Caco-2 (cell line): Measurements from ENCODE around the gene NAA15. TPM values are rescaled to one million over a fixed set of nuclear protein-coding genes. Genes with fewer than 3 reads are reported as not detected.

Source experiments
- BruUV-seq: library from RNA; stranded (reverse); fragments of 400-500 nt; replicated peaks from 2 replicates; lab custom pipeline; 2021; lab: Mats Ljungman, UMichigan
- CTCF ChIA-PET: fragments of 300-600 bp; sonication (Branson Sonifier 250); formaldehyde crosslinking; loops from one replicate; lab custom pipeline; 2022; ENCODE audit warnings: antibody characterized with exemption; lab: Charles Lee
- POLR2A ChIA-PET: fragments of 300-600 bp; sonication (Branson Sonifier 250); formaldehyde crosslinking; loops from one replicate; lab custom pipeline; 2022; ENCODE audit warnings: antibody characterized with exemption; lab: Charles Lee
- DNase-seq, 2 experiments: peaks; one replicate each; pipeline versions ENCODE4 v3.0.0 to v3.0.0-alpha.2; 2020 to 2022
- H3K27me3 ChIP-seq: replicated peaks from 2 replicates; pipeline ENCODE4 v1.6.0; 2011; ENCODE audit warnings: low read length; ENCODE audit not compliant: control insufficient read depth, insufficient read depth
- H3K36me3 ChIP-seq: 2 replicates; pipeline ENCODE4 v1.5.1; 2011; ENCODE audit warnings: low read length; ENCODE audit not compliant: control insufficient read depth, insufficient read depth
- H3K4me1 ChIP-seq: fragments of 250-450 bp; sonication (Bioruptor Pico); 2 replicates; pipeline ENCODE4 v1.5.1; 2020; ENCODE audit warnings: mild to moderate bottlenecking
- H3K4me3 ChIP-seq: 2 replicates; pipeline ENCODE4 v1.5.1; 2011; ENCODE audit warnings: low read depth, mild to moderate bottlenecking, control low read depth, low read length
- H3K9me3 ChIP-seq: fragments of 250-450 bp; sonication (Bioruptor Pico); 2 replicates; pipeline ENCODE4 v1.5.1; 2020; ENCODE audit warnings: mild to moderate bottlenecking, moderate library complexity
- H3K27ac Mint-ChIP-seq: one replicate; pipeline ENCODE4 v1.8.0; 2022; ENCODE audit warnings: mixed read lengths; ENCODE audit not compliant: unreplicated experiment
- H3K27me3 Mint-ChIP-seq: one replicate; pipeline ENCODE4 v1.8.0; 2022; ENCODE audit warnings: mixed read lengths; ENCODE audit not compliant: insufficient read depth, unreplicated experiment
- H3K36me3 Mint-ChIP-seq: one replicate; pipeline ENCODE4 v1.8.0; 2022; ENCODE audit warnings: mild to moderate bottlenecking, mixed read lengths; ENCODE audit not compliant: insufficient read depth, unreplicated experiment
- H3K4me1 Mint-ChIP-seq: one replicate; pipeline ENCODE4 v1.8.0; 2022; ENCODE audit warnings: low read depth, mixed read lengths; ENCODE audit not compliant: unreplicated experiment
- H3K4me3 Mint-ChIP-seq: one replicate; pipeline ENCODE4 v1.8.0; 2022; ENCODE audit warnings: mild to moderate bottlenecking, moderate library complexity, mixed read lengths; ENCODE audit not compliant: unreplicated experiment
- H3K9me3 Mint-ChIP-seq: one replicate; pipeline ENCODE4 v1.8.0; 2022; ENCODE audit warnings: mixed read lengths; ENCODE audit not compliant: unreplicated experiment
- intact Hi-C: fragments of 100-400 bp; cut with micrococcal nuclease; formaldehyde crosslinking; loops from one replicate; pipeline ENCODE4 v1.10.0; 2022; ENCODE audit not compliant: unreplicated experiment
- total RNA-seq: library from RNA; stranded (reverse); gene quantifications from 2 replicates; pipeline ENCODE4 v1.2.3, GENCODE V29; 2022
- TF ChIP-seq, protein P1 (sequence below), 2 experiments: fragments of 200-600 bp in 1 of 2; IDR thresholded peaks; 1 replicate in 1 of 2; 2 replicates in 1 of 2; pipeline versions ENCODE4 v1.5.1 to v1.8.0; 2011 to 2022; ENCODE audit warnings: antibody characterized with exemption in 1 of 2, control low read depth in 1 of 2, inconsistent platforms in 1 of 2, low read depth in 1 of 2, low read length in 1 of 2, mild to moderate bottlenecking in 1 of 2, moderate library complexity in 1 of 2; ENCODE audit not compliant: insufficient read depth in 1 of 2, severe bottlenecking in 1 of 2, unreplicated experiment in 1 of 2

NAA15 gene
- total RNA-seq, 1 experiment from 2014 or later, result 63.1 TPM

DNA sequence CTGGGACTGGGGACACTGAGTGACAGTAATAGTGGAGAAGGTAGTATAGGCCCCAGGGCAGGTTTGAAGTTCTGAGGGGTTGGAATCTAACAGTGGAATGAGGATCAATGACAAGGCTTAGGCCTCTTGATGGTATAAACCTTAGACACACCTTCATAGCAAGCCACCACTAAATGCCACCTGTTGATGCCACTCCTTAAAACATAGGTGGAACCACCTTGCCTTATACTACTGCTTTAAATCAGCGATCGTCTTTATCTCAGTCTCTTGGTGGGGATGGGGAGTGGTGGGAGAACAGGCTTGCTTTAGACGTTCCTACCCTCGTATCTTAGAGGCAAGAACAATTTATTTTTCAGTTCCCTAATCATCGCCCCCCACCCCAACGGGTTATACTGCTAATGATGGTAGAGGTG lies 153.8 kb downstream of the NAA15 start:
- peak overlapping the region; percentile 98 for H3K27ac Mint-ChIP-seq
- peaks cover 30% of the 10 kb centered on the region for H3K36me3 Mint-ChIP-seq
- BruUV-seq, result no TSS peak
- intact Hi-C loops, result no loop called here
- peak overlapping the region; percentile 93 for H3K4me3 Mint-ChIP-seq
- H3K4me1 Mint-ChIP-seq, result peaks cover 56% of the 10 kb centered on the region
- H3K36me3 ChIP-seq, result no peaks in the 10 kb centered on the region
- ChIA-PET CTCF (no interaction called here), POLR2A (interaction anchor here (0.6 kb wide), 1 partner anchor 441 kb away, joined by 3 read pairs; no protein-coding TSS in a partner anchor)
- H3K9me3 ChIP-seq, result no peaks in the 10 kb centered on the region
- H3K4me3 ChIP-seq, result peak overlapping the region; percentile 92
- H3K27me3 Mint-ChIP-seq, result no peaks in the 10 kb centered on the region
- TF ChIP-seq, protein P1, sequence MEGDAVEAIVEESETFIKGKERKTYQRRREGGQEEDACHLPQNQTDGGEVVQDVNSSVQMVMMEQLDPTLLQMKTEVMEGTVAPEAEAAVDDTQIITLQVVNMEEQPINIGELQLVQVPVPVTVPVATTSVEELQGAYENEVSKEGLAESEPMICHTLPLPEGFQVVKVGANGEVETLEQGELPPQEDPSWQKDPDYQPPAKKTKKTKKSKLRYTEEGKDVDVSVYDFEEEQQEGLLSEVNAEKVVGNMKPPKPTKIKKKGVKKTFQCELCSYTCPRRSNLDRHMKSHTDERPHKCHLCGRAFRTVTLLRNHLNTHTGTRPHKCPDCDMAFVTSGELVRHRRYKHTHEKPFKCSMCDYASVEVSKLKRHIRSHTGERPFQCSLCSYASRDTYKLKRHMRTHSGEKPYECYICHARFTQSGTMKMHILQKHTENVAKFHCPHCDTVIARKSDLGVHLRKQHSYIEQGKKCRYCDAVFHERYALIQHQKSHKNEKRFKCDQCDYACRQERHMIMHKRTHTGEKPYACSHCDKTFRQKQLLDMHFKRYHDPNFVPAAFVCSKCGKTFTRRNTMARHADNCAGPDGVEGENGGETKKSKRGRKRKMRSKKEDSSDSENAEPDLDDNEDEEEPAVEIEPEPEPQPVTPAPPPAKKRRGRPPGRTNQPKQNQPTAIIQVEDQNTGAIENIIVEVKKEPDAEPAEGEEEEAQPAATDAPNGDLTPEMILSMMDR (IDR thresholded peaks at IDR 0.05; ENCODE audit: insufficient read depth in 1 of 2, low read depth in 1 of 2, low read length in 1 of 2, severe bottlenecking in 1 of 2, unreplicated experiment in 1 of 2), result no peak
- peaks cover 51% of the 10 kb centered on the region for H3K4me1 ChIP-seq
- DNase-seq, result no peak
- H3K27me3 ChIP-seq, result no peaks in the 10 kb centered on the region
- peaks cover 2% of the 10 kb centered on the region for H3K9me3 Mint-ChIP-seq

- CTCF ChIA-PET, result interaction anchor here (1.0 to 1.5 kb wide), 2 partner anchors 52 to 200 kb away, joined by 3 read pairs; no protein-coding TSS in a partner anchor
- intact Hi-C loops, result no loop called here
- peak overlapping the region; percentile 69 for H3K27ac Mint-ChIP-seq
- DNase-seq, result no peak
- no peaks in the 10 kb centered on the region for H3K27me3 ChIP-seq
- peak overlapping the region; percentile 49 for H3K4me3 Mint-ChIP-seq
- no peaks in the 10 kb centered on the region for H3K9me3 ChIP-seq
- H3K4me3 ChIP-seq, result no peak overlapping the region
- peaks cover 57% of the 10 kb centered on the region for H3K4me1 Mint-ChIP-seq
- H3K27me3 Mint-ChIP-seq, result no peaks in the 10 kb centered on the region
- POLR2A ChIA-PET, result no interaction called here
- TF ChIP-seq, protein P1 (IDR thresholded peaks at IDR 0.05; ENCODE audit: insufficient read depth in 1 of 2, low read depth in 1 of 2, low read length in 1 of 2, severe bottlenecking in 1 of 2, unreplicated experiment in 1 of 2), result no peak
- peaks cover 53% of the 10 kb centered on the region for H3K4me1 ChIP-seq
- H3K36me3 ChIP-seq, result no peaks in the 10 kb centered on the region
- no TSS peak for BruUV-seq
- peaks cover 31% of the 10 kb centered on the region for H3K36me3 Mint-ChIP-seq
- no peaks in the 10 kb centered on the region for H3K9me3 Mint-ChIP-seq
Measured at GRCh38 chr4:139457318-139457717, 156.0 kb downstream of the NAA15 start.

DNA sequence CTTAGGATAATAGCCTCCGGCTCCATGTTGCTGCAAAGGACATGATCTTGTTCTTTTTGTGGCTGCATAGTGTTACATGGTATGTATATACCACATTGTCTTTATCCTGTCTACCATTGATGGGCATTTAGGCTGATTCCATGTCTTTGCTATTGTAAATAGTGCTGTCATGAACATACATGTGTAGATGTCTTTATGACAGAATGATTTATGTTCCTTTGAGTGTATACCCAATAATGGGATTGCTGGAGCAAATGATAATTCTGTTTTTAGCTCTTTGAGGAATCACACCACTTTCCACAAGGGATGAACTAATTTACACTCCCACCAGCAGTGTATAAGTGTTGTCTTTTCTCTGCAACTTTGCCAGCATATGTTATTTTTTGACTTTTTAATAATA lies 157.2 kb downstream of the NAA15 start:
- POLR2A ChIA-PET, result no interaction called here

More for the DNA sequence above, 157.2 kb downstream of the NAA15 start:
- TF ChIP-seq, protein P1 (IDR thresholded peaks at IDR 0.05; ENCODE audit: insufficient read depth in 1 of 2, low read depth in 1 of 2, low read length in 1 of 2, severe bottlenecking in 1 of 2, unreplicated experiment in 1 of 2), result no peak
- H3K36me3 ChIP-seq, result no peaks in the 10 kb centered on the region
- CTCF ChIA-PET, result no interaction called here
- intact Hi-C loops, result loop anchor here (2.0 kb wide), 1 partner anchor 26 kb away; no protein-coding TSS in a partner anchor
- Mint-ChIP-seq H3K36me3 (peaks cover 22% of the 10 kb centered on the region), H3K27me3 (no peaks in the 10 kb centered on the region), H3K4me1 (peaks cover 51% of the 10 kb centered on the region), H3K4me3 (peak overlapping the region; percentile 49), H3K27ac (peak overlapping the region; percentile 69), H3K9me3 (no peaks in the 10 kb centered on the region)
- no peak for DNase-seq
- BruUV-seq, result no TSS peak
- no peaks in the 10 kb centered on the region for H3K27me3 ChIP-seq
- peaks cover 51% of the 10 kb centered on the region for H3K4me1 ChIP-seq
- H3K4me3 ChIP-seq, result no peak overlapping the region
- no peaks in the 10 kb centered on the region for H3K9me3 ChIP-seq
